ENCODE data around the gene EEF2KMT.

GRCh38 chr16:5041600-5042133, 55.9 kb downstream of the EEF2KMT start:
- TF ChIP-seq CTCF (IDR thresholded peaks at IDR 0.05), result no peak
- TF ChIP-seq POLR2A (IDR thresholded peaks at IDR 0.05), result no peak
